Superior temporal gyrus (tissue), 1 donor: ENCODE measurements around the gene GJD3.

Source experiments
- DNase-seq: peaks from one replicate; pipeline ENCODE4 v3.0.0-alpha.2; 2016; ENCODE audit errors: extremely low spot score

The GJD3 gene

DNA sequence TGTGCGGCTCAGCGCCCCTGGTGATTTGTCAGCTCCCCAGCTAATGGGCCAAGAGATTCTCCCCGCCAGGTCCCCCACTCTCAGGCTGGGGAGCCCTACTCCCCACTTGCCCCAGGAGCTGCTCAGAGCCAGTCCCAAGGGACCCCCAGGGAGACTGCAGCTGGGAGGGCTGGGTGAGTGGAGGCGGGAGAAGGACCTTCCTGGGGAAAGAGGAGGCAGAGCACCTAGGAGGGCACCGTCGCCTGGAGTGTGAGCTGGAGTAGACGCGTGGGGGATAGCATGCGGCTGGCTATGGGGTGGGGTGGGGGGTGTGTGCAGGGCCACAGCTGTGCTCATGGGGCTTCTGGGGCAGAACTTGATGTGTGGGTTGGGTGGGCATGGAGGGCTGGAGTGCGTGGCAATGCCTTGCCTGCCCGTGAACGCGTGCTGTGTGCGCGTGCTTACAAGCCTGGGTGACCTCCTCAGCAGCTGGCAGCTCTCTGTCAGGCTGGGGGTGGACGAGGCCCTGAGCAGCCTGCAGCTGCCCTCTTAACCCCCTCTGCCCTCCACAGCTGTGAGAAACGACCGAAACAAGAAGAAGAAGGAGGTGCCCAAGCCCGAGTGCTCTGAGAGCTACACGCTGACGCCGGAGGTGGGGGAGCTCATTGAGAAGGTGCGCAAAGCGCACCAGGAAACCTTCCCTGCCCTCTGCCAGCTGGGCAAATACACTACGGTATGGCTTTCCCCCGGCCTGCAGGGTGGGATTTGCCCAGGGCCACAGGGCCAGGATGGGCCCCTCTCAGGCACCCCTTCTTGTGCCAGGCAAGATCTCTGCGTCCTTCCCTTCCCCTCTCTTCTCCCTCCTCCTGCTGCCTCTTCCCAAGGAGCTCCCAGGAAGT lies 12.9 kb downstream of the GJD3 start:
- no peak for DNase-seq

DNA sequence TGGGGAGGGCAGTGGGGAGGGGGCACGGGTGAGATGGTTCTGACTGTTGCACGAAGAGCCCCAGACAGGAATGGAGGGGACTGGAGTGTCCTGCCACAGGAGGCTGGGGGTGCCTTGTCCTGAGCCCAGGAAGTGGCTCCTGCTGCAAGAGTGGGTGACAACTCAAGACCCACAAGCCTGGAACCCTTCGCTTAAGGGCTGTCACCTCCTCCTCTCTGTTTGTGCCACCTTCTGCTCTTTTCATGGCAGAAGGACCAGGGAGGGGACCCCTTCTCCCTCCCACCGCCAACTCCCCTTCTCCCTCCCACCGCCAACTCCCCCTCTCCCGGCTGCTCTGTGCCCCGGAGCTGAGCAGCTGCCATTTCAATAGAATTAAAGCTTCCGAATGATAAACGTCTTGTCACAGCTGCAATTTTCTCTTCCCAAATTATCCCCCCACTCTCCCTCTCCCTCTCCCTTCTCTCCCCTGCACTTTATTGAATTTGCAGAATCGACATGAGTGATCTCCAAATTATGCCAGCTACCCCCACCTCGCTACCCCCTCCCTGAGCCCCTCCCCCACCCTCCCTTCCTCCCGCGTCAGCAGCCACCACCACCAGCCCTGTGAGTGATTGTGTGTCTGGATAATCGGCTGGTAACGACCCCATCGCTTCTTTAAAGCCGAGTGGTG lies 13.7 kb downstream of the GJD3 start:
- DNase-seq: no peak

DNA sequence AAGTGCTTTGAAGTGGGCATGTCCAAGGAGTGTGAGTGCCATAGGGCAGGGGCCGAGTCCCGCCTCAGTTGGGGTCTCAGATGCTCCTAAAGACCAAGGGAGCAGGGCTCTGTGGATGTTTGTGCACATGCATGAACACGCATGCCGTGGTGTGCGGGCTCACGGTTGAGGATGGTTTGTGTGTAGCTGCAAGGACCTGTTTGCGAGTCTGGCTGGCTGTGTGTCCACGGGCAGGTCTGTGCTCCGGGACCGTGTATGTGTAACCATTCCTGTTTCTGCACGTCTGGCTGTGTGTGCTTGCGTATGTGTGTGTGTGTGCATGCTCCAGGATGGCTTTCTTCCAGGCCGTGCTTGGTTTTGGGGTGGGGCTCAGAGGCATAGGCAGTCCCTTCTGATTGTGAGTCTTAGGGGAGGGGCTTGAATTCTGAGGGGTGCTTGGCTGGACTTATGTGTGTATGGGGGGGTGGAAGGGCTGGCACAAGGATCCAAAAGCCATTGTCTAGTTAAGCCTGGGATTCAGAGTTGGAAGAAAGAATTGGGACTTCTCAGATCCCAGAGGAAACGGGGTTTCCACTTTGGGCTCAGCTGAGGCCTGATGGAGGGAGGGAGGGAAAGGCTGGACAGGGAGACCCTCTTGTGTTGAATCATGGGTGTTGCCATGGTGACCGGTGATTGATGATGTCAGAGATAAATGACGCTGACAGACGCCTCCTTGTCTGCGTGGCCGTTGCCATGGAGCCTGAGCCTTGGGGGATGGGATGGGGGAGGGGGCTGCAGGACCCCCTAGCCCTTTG lies 14.4 kb downstream of the GJD3 start:
- DNase-seq: no peak

DNA sequence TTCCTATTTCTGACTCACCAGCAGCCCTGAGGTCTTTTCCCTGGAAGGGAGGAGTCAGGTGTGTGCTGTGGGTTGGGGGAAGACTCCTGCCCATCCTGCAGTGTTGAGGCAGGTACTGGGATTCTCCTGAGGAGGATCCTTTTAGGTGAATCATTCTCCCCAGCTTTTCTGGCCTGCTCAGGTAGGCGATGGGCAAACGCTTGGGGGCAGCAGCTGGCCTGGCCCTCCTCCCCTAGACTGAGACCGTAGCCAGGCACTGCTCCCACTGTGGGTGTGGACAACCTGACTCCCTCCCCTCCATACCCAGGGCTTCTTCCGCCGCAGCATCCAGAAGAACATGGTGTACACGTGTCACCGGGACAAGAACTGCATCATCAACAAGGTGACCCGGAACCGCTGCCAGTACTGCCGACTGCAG lies 15.1 kb downstream of the GJD3 start:
- DNase-seq: no peak

DNA sequence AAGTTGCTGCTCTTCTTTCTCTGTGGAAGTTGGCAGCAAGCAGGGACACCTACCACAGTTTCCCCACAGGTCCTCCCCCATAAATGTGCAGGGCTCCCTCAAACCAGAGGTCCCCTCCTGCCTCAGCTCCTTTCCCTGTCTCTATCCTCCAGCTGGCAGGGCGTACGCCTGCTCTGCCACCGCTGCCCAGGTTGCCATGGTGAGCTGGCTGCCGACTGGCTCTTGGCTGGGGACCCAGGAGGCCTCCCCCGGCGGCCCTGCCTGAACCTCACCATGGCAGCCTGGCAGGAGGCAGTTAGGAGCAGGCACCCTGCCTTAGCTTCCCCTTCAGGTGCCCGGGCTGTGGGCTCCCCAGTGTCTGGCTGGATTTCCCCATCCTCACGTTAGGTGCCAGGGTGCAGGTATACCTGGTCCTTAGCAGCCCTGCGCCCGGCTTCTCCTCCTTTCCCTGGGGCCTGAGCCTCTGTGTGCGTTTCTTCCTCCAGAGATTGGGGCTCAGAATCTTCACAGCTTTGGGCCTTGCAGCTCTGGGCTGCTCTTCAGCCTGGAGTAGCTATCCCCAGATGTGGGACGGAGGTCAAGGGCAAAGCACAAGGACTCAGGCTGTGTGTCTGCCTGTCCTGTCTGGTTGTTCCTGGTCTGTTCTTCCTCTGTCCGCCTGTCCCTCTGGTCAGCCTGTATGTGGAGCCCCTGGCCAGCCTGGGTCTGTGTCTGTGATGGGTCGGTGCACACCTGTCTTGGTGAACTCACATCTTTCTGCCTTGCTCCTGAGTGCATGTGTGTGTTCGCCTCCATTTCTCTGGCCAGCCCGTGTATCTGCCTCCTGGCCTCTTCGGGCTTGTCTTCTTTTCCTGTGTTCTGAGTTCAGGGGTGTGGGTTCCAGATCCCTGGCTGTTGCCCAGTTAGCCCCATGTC lies 15.7 kb downstream of the GJD3 start:
- DNase-seq: no peak

DNA sequence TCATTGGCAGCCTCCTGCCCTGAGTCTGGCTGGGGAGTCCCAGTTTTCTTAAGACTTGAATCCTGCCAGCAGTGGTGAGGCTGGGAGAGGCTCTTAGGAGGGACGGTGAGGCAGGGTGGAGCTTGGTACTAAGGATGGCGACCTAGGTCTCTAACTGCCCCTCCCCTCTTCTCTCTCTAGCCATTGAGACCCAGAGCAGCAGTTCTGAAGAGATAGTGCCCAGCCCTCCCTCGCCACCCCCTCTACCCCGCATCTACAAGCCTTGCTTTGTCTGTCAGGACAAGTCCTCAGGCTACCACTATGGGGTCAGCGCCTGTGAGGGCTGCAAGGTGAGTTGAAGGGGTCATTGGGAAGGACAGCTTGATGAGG lies 16.4 kb downstream of the GJD3 start:
- DNase-seq: no peak

DNA sequence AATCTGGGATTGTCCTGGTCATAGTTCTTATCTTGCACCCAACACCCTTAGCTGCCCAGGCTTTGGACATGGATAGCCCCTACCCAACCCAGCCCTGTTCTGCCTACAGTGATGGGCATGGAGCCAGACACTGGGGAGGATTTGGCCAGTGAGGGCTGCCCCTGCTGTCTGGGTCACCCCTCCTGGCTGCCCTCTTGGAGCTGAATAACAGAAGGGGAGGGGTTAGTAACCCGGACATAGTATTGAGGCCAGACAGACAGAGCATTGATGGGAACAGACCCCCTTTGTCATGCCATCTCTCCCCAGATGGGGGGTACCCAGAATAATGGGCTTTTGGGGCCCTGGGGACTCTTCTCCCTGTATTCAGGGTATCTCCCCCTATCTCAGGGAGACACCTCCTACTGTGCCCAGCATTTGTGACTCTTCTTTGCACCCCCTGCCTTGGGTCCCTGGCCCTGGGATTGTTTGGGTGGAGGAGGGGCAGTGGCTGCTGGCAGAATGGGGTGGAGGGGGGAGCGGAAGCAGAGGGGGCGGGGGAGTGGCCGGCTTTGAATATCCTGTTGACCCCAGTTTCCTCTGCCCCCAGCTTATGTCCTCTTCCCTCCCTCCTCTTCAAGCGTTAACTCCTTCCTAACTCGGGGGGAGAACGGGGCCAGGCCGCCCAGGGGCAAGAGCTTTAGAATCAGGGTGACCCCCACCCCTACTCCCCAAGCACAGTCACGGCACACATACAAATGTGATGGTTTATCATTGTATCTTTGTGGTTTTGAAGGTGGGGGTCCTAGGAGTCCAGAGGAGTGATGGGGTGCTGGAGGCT lies 17.0 kb downstream of the GJD3 start:
- DNase-seq: no peak

DNA sequence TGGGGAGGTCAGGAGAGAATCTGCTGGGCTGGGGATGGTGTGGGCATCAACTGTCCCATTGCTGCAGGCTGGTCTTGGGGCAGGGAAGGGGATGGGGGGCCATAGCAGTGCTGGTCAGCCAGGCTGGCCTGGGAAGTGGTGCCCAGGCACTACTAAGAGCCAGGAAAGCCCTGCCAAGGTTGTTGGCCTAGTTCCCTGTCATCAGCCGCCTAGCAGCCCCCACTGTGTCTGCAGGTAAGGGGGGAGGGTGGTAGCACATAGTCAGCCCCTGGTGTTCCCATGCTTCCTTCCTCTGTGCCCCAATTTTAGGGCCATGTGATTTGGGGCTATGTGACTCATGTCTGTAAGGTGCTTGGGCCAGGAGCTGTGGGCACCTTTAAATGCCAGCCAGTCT lies 17.8 kb downstream of the GJD3 start:
- DNase-seq: no peak

DNA sequence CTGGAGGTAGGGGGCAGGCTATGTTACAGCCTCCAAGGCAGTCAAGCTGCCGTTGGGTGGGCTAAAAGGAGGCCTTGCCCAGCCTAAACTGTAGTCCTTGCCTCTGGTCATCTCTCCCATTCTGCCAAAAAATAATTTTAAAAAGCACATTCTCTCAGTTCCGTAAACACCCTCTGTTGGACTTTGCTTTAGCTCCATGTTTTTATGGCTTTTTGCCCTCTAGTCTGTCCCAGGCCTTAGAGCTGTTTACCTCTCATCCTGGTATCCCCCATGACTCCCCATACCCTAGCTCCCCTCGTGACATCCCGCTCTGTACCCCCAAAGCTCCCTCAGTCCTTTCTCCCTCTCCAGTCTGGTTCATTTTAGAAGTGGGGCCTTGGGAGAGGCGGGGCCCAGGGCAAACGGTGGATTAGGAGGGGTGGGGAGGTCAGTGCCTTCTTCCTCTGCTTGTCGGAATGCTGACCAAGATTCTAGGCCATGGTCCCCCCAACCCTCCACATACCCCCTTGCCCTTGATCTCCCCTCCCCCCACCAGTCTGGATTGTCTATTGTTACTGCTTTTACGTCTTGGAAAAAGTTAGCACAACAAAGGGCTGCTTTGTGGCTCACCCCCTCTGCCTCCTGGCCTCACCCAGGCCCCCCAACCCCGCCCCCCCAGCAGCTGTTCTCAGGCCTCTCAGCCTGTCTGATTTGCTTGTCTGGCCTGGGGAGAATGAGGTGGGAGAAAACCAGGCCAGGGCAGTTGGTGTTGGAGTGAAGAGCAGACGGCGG lies 18.4 kb downstream of the GJD3 start:
- no peak for DNase-seq

DNA sequence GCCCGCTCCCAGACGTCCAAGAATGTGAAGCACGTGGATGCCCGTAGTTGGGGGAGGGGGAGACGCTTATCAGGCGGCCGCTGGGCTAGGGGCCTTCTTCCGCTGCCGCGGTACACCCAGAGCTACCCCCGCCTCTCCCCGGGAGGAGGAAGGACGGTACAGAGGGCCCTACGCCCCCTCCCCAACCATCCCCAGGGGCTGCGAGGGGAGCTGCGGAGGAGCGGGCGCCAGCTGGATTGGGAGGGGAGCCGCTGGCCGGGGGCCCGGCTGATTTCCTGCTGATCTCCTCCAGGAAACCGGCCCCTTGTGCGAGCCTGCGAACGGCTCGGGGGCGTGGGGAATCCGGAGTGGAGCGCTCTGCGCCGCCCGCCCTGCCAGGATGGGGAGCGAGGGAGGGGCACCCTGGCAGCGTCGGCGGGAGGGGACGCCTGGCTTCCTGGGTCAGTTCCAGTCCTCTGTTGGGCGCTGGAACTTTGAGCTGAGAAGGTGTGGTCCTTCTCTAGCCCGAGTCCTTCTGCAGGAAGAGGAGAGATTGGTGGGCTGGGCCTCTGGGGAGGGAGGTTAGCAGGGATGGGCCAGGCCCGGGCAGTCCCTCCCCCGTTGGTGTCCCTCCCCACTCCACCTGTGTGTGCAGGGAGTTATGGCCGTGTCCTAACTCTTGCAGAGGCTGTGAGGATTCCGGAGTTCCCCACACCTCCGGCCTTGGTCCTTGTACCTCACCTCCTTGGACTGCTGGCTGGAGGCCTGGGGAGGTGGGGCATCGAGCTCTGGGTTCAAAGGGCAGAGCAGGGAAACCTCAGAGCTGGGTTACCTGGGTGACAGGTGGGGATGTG lies 19.2 kb downstream of the GJD3 start:
- DNase-seq: no peak

DNA sequence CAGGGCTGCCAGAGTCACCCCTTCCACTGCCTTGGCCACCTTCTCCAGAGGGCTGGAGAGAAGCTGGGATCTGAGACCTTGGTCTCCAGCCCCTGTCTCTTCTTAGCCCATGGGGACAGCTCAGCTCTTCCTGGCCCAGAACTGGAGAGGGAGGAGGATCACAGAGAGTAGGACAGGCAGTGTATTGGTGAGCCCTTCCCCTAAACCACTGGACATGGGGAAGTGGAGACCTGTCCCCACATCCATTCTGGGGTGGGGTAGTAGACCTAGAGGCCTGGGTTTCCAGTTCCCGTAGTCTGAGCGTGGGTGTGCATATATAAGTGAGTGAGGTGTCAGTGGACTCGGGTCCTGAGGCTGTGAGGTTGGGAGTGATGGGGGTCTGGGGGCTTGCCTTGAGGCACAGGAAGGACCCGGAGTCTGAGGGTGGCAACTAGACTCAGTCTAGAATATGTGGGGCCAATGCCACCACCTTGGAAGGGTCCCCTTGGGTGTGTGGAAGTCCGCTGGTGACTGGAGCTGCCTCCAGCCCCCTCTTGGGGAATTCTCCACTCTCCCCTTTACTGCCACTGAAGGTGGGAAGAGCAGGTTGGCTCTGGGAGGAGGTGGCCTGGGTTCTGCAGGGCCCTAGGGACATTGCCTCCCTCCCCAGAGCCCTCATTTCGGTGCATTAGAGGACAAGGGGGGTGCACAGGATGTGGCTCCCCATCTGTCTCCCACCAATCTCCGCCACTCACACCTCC lies 19.9 kb downstream of the GJD3 start:
- no peak for DNase-seq

DNA sequence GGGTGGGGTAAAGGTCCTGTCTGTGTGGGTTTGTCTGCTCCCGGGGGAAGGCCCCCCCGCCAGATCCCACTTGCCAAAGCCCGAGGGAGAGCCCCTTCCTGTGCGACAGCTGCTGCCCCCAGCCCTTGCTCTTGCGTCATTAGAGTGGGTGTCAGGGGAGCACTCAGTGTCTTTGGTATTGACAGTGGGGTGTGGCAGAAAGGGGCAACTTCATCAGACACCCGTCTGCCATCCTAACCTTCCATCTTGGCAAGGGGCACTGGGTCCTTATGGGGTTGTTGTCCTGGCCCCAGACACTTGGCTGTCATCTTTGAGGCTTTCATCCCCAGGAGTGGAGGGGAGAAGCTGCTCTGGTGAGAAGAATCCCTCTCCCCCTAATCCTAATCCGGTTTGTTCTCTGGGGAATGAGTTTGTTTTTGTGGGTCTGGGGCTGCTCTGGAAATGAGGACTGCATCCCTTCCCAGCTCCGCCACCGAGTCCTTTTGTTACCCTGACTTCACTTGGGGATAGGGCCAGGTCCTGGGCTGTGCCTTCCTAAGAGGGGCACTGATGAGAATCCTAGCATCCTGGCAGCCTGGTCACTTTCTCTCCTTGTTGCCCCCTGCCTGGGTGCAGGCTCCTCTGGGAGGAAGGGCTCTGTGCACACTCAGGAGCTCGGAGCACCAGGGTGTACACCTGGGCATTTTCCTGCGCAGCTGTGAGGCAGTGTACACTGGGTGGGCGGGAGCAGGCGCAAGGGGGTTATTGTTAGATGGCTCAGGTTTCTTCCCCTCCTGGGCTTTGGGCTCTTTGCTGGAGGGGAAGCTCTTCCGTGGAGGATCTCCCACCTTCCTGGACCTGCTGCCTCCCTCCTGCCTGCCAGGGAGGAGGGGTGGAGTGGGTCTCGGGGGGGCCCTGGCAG lies 21.1 kb downstream of the GJD3 start:
- no peak for DNase-seq

DNA sequence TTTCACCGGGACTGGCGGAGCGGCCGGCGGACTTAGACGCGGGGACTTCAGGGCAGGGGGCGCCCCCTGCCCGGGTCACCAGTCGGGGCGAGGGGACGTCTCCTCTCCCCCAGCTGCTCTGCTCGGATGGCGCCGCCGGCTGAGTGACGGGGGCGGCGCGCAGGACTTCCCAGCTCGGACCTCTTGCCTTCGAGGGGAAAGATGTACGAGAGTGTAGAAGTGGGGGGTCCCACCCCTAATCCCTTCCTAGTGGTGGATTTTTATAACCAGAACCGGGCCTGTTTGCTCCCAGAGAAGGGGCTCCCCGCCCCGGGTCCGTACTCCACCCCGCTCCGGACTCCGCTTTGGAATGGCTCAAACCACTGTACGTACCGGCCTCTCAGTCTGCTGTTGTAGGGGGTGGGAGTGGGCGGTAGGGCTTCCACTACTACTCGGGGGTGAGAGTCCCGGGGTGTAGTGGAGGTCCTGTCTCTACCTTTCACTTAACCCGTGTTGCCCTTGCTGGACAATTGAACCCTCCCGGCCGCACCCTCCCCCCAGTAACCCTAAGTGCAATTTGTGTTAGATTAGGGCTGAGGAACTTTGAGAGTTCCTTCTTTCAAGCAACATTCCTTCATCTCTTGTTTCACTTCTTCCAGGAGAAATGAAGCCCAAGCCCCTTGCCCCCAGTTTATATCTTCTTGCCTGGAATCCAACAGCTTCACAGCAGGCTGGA lies 21.9 kb downstream of the GJD3 start:
- no peak for DNase-seq

DNA sequence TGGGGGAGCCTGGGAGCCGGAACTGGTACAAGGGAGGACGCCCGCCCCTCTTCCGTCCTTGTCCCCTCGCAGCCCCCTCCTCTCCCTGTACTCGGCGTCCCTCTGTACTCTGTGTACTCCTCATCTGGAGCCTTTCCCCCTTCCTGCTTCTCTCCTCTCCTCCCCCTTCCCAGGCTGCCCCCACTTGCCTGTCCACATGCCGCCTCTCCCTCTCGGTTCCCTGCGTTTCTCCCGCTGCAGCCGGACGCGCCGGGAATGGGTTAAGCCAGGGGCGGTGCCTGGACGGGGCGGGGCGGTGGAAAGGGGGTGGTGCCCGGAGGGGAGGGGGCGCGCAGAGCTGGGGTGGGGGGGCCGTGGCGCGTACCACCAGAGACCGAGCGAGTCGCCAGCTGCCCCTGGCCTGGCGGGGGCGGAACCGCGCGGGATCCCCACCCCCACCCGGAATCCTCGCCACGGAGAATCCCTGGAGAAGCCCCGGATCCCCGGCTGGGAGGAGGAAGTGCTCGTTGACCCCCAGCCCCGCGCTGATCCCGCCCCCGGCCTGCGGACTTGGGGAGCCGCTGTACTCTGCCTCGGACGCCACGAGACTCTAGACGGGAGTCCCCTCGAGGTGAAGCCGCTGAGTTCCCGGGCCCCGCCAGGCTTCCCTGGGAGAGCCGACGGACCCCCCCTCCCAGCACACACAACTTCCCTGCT lies 22.6 kb downstream of the GJD3 start:
- DNase-seq: no peak

DNA sequence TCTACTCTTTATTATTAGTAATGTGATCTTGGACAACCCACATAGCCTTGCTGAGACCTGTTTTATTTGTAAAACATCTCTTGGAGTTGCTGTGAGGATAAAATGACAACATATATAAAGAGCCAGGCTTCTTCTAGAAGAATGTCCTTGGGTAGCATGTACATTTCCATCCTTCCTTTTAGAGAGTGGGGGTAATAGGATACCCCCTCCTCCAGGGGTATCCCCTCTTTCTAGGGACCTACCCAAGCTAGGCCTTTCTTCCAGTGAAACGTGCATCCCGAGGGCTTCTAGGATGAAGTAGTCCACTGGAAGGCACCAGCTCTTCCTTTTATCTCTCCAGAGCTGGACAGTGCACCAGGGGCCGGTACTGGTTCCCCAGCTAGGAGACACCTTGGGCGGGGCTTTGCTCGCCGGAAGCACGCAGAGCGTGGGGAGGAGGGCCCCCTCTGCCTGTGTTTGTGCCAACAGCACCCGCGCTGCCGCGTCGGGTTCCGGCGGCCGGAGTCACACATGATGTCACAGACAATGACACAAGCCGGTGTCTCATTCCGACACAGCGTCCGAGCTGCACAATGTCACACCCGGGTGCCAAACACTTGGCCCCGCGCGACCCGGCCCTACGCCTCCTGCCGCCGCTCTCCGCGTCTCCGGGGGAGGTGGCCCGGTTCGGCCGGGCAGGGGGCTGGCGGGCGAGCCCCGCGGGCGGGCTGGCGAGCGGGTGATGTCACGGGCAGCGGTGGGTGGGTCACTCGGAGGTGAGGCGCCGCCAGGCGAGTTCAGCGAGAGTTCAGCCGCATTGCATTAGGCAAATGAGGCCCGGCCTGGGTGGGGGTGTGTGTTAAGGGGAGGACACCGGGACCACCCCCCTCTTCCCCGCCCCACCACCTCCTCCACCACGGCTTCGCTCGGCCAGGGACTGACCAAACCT lies 23.4 kb downstream of the GJD3 start:
- DNase-seq: no peak
